SK-N-SH treated with all-trans-retinoic acid at 6 μM for 48 hours (cell line): ENCODE measurements around the gene SRPK3.
A peak's percentile ranks its signal among the peaks of the same experiment; 100 is the strongest.

Source experiments
- ATAC-seq: fragments of 200-7000 bp; cut with Tn5 transposase; 3 replicates; pipeline ENCODE4 v1.9.1; 2020; ENCODE audit warnings: mild to moderate bottlenecking, moderate library complexity
- ARNTL ChIP-seq: fragments of 450-650 bp; formaldehyde crosslinking; IDR thresholded peaks from 2 replicates; pipeline ENCODE4 v1.5.0; 2020; ENCODE audit warnings: low read depth, mild to moderate bottlenecking, moderate library complexity, borderline replicate concordance
- BACH2 ChIP-seq: fragments of 250-450 bp; sonication (Bioruptor Pico); IDR thresholded peaks from 2 replicates; pipeline ENCODE4 v1.9.0; 2021; ENCODE audit warnings: mild to moderate bottlenecking, borderline replicate concordance
- CSDC2 ChIP-seq: fragments of 250-450 bp; sonication (Bioruptor Pico); IDR thresholded peaks from 2 replicates; pipeline ENCODE4 v1.5.0; 2020; ENCODE audit warnings: mild to moderate bottlenecking, moderate library complexity
- CSRNP3 ChIP-seq: fragments of 250-450 bp; sonication (Bioruptor Pico); IDR thresholded peaks from 2 replicates; pipeline ENCODE4 v1.5.1; 2021; ENCODE audit warnings: mild to moderate bottlenecking, moderate library complexity
- ESRRG ChIP-seq: fragments of 250-450 bp; sonication (Bioruptor Pico); IDR thresholded peaks from 2 replicates; pipeline ENCODE4 v1.6.1; 2021; ENCODE audit warnings: mild to moderate bottlenecking
- GLIS3 ChIP-seq: fragments of 250-450 bp; sonication (Bioruptor Pico); IDR thresholded peaks from 2 replicates; pipeline ENCODE4 v1.5.0; 2020; ENCODE audit warnings: mild to moderate bottlenecking, moderate library complexity
- ISL1 ChIP-seq: fragments of 250-450 bp; sonication (Bioruptor Pico); IDR thresholded peaks from 2 replicates; pipeline ENCODE4 v2.1.2; 2022; ENCODE audit warnings: mild to moderate bottlenecking, moderate library complexity
- OSR1 ChIP-seq: fragments of 250-450 bp; sonication (Bioruptor Pico); IDR thresholded peaks from 2 replicates; pipeline ENCODE4 v1.8.0; 2022; ENCODE audit warnings: moderate library complexity, mild to moderate bottlenecking, inconsistent platforms
- POU6F1 ChIP-seq: fragments of 250-450 bp; sonication (Bioruptor Pico); IDR thresholded peaks from 2 replicates; pipeline ENCODE4 v1.8.0; 2021; ENCODE audit warnings: low read depth, mild to moderate bottlenecking, moderate library complexity, borderline replicate concordance
- PPARA ChIP-seq: fragments of 250-450 bp; sonication (Bioruptor Pico); IDR thresholded peaks from 2 replicates; pipeline ENCODE4 v1.5.0; 2020; ENCODE audit warnings: mild to moderate bottlenecking, borderline replicate concordance
- RARB ChIP-seq: fragments of 250-450 bp; sonication (Bioruptor Pico); IDR thresholded peaks from 2 replicates; pipeline ENCODE4 v1.8.0; 2021; ENCODE audit warnings: mild to moderate bottlenecking, moderate library complexity
- SNAI2 ChIP-seq: fragments of 250-450 bp; sonication (Bioruptor Pico); IDR thresholded peaks from 2 replicates; pipeline ENCODE4 v1.5.0; 2020; ENCODE audit warnings: mild to moderate bottlenecking, moderate library complexity
- TCF4 ChIP-seq: fragments of 250-450 bp; sonication (Bioruptor Pico); IDR thresholded peaks from 2 replicates; pipeline ENCODE4 v1.8.0; 2021; ENCODE audit warnings: mild to moderate bottlenecking, moderate library complexity, borderline replicate concordance
- TOX ChIP-seq: fragments of 250-450 bp; sonication (Bioruptor Pico); IDR thresholded peaks from 2 replicates; pipeline ENCODE4 v1.8.0; 2021; ENCODE audit warnings: mild to moderate bottlenecking, moderate library complexity, borderline replicate concordance
- ZC3H10 ChIP-seq: fragments of 250-450 bp; sonication (Bioruptor Pico); IDR thresholded peaks from 2 replicates; pipeline ENCODE4 v1.5.1; 2021; ENCODE audit warnings: mild to moderate bottlenecking, moderate library complexity
- ZFP3 ChIP-seq: fragments of 250-450 bp; sonication (Bioruptor Pico); IDR thresholded peaks from 2 replicates; pipeline ENCODE4 v1.5.0; 2020; ENCODE audit warnings: mild to moderate bottlenecking, moderate library complexity
- ZFP30 ChIP-seq: fragments of 450-650 bp; formaldehyde crosslinking; IDR thresholded peaks from 2 replicates; pipeline ENCODE4 v1.5.0; 2022; ENCODE audit warnings: mild to moderate bottlenecking, moderate library complexity
- ZNF565 ChIP-seq: fragments of 450-650 bp; formaldehyde crosslinking; conservative IDR thresholded peaks from 2 replicates; pipeline ENCODE4 v1.5.0; 2020; ENCODE audit warnings: low read depth, mild to moderate bottlenecking, moderate library complexity
- ZNF70 ChIP-seq: fragments of 450-650 bp; formaldehyde crosslinking; IDR thresholded peaks from 2 replicates; pipeline ENCODE4 v1.5.0; 2020; ENCODE audit warnings: mild to moderate bottlenecking, moderate library complexity
- ZNF8 ChIP-seq: fragments of 450-650 bp; formaldehyde crosslinking; IDR thresholded peaks from 2 replicates; pipeline ENCODE4 v1.5.0; 2020; ENCODE audit warnings: mild to moderate bottlenecking, moderate library complexity
- TF ChIP-seq, protein P1 (sequence below): fragments of 250-450 bp; sonication (Bioruptor Pico); IDR thresholded peaks from 2 replicates; pipeline ENCODE4 v1.5.1; 2020; ENCODE audit warnings: low read depth, mild to moderate bottlenecking, moderate library complexity

The SRPK3 gene

GRCh38 chrX:153827016-153827415 is 46.2 kb downstream of the SRPK3 start:
- TF ChIP-seq ESRRG (no peak), TCF4 (CRISPR knock-in tag) (no peak), CSRNP3 (no peak), ZNF8 (CRISPR knock-in tag) (no peak), ZFP3 (CRISPR knock-in tag) (no peak), ARNTL (CRISPR knock-in tag) (no peak), ZNF70 (CRISPR knock-in tag) (no peak), SNAI2 (CRISPR knock-in tag) (no peak), BACH2 (CRISPR knock-in tag) (no peak), TOX (CRISPR knock-in tag) (no peak), ISL1 (CRISPR knock-in tag) (no peak), OSR1 (CRISPR knock-in tag) (no peak), ZC3H10 (CRISPR knock-in tag) (no peak), POU6F1 (CRISPR knock-in tag) (no peak), RARB (CRISPR knock-in tag) (no peak), GLIS3 (no peak)
- TF ChIP-seq, protein P1, sequence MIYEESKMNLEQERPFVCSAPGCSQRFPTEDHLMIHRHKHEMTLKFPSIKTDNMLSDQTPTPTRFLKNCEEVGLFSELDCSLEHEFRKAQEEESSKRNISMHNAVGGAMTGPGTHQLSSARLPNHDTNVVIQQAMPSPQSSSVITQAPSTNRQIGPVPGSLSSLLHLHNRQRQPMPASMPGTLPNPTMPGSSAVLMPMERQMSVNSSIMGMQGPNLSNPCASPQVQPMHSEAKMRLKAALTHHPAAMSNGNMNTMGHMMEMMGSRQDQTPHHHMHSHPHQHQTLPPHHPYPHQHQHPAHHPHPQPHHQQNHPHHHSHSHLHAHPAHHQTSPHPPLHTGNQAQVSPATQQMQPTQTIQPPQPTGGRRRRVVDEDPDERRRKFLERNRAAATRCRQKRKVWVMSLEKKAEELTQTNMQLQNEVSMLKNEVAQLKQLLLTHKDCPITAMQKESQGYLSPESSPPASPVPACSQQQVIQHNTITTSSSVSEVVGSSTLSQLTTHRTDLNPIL (CRISPR knock-in tag), result no peak
- TF ChIP-seq, all 23 proteins: peak for 0
- no peak for ATAC-seq

GRCh38 chrX:153827903-153828302 is 47.1 kb downstream of the SRPK3 start:
- no peak for ATAC-seq
- TF ChIP-seq TOX (CRISPR knock-in tag) (no peak), OSR1 (CRISPR knock-in tag) (no peak), CSRNP3 (no peak)

GRCh38 chrX:153828308-153828707 is 47.5 kb downstream of the SRPK3 start:
- no peak for ATAC-seq
- TF ChIP-seq ZFP3 (CRISPR knock-in tag) (no peak), SNAI2 (CRISPR knock-in tag) (no peak), BACH2 (CRISPR knock-in tag) (no peak), GLIS3 (no peak)

GRCh38 chrX:153828723-153829548 is 48.1 kb downstream of the SRPK3 start:
- TF ChIP-seq OSR1 (CRISPR knock-in tag) (no peak), ZFP3 (CRISPR knock-in tag) (no peak), PPARA (CRISPR knock-in tag) (no peak), ZNF565 (CRISPR knock-in tag) (no peak)
- peak; percentile 20; the same call in 2 of the 3 replicates for ATAC-seq

DNA sequence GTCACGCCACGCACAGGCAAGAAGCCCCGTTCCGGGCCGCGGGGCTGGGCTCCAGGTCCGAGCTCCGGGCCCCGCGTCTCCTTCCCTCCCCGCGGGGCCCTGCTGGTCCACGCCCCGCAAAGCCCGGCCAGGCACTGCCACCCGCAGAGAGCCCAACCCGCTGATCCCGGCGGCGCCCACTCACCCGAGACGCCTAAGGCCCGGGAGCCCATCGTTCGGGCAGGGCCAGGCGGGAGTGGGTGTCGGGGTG is 48.6 kb downstream of the SRPK3 start:
- ATAC-seq, result peak; percentile 11; the same call in 2 of the 3 replicates
- TF ChIP-seq BACH2 (CRISPR knock-in tag), result no peak
- no peak for TF ChIP-seq ZNF8 (CRISPR knock-in tag)
- TF ChIP-seq SNAI2 (CRISPR knock-in tag), result no peak
- TF ChIP-seq PPARA (CRISPR knock-in tag), result no peak
- no peak for TF ChIP-seq ZNF565 (CRISPR knock-in tag)
- TF ChIP-seq POU6F1 (CRISPR knock-in tag), result no peak
- no peak for TF ChIP-seq TCF4 (CRISPR knock-in tag)
- TF ChIP-seq TOX (CRISPR knock-in tag), result no peak
- TF ChIP-seq, protein P1 (CRISPR knock-in tag), result no peak
- no peak for TF ChIP-seq ESRRG
- no peak for TF ChIP-seq ZNF70 (CRISPR knock-in tag)
- no peak for TF ChIP-seq CSDC2 (CRISPR knock-in tag)
- no peak for TF ChIP-seq ZFP30 (CRISPR knock-in tag)
- no peak for TF ChIP-seq OSR1 (CRISPR knock-in tag)
- TF ChIP-seq ZFP3 (CRISPR knock-in tag), result no peak
- TF ChIP-seq GLIS3, result no peak
- TF ChIP-seq RARB (CRISPR knock-in tag), result no peak
- TF ChIP-seq ISL1 (CRISPR knock-in tag), result no peak
